Measurements from ENCODE around the gene MEAK7. TPM values are rescaled to one million over a fixed set of nuclear protein-coding genes. Genes with fewer than 3 reads are reported as not detected.

MEAK7 gene
- total and polyA plus RNA-seq, 2 of the 8 experiments (the other 6 are each of a cell fraction or from before 2014, with no cell fraction given), result 9.6 to 19.6 TPM

DNA sequence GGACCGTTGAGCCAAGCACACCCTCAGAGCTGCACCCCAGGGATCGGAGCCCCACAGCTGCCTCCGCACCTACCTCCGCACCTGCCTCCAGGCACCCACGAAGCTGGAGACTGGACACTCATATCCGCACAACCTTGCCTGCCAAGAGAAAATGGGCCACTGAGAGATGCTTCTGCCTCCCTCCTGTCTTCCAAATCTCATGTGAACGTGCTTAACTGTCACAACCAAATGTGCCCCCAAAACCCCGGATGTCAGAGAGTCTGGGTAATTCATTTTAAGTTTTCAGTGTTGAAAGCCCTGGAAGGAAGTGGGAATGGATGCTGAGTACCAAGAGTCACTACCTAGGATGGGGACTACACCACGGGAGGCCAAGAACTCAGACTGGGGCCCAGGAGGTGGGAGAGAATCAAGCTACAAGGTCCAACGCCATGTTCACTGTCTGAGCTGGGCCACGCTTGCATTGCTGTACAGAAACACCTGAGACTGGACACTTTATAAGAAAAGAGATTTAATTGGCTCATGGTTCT lies 49.5 kb upstream of the MEAK7 start (continued):
- no peak for TF ChIP-seq TBP (IDR thresholded peaks at IDR 0.05; ENCODE audit: low read depth, low read length)
- TF ChIP-seq, protein P1, sequence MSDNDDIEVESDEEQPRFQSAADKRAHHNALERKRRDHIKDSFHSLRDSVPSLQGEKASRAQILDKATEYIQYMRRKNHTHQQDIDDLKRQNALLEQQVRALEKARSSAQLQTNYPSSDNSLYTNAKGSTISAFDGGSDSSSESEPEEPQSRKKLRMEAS (IDR thresholded peaks at IDR 0.05), result no peak
- TF ChIP-seq, protein P2, sequence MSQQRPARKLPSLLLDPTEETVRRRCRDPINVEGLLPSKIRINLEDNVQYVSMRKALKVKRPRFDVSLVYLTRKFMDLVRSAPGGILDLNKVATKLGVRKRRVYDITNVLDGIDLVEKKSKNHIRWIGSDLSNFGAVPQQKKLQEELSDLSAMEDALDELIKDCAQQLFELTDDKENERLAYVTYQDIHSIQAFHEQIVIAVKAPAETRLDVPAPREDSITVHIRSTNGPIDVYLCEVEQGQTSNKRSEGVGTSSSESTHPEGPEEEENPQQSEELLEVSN (IDR thresholded peaks at IDR 0.05), result no peak
- no peak for TF ChIP-seq POLR2AphosphoS5 (IDR thresholded peaks at IDR 0.05; ENCODE audit: low read depth, low read length)
- TF ChIP-seq CTBP2 (IDR thresholded peaks at IDR 0.05; ENCODE audit: borderline replicate concordance, insufficient read depth, insufficient read length, low read length), result no peak
- no peak for TF ChIP-seq POLR2A (IDR thresholded peaks at IDR 0.05; ENCODE audit: control extremely low read depth in 1 of 2, low read depth in 2 of 2, low read length in 2 of 2)
